GM18951 (cell line): ENCODE data around the gene QDPR.

Experiments
- POLR2A ChIP-seq: IDR thresholded peaks from 4 replicates; pipeline ENCODE4 v1.6.1; 2011; ENCODE audit warnings: mild to moderate bottlenecking; ENCODE audit not compliant: insufficient read length, insufficient read depth; ENCODE audit errors: extremely low read depth
- in situ Hi-C: fragments of 300-500 bp; cut with MboI; formaldehyde crosslinking; loops from one replicate; pipeline ENCODE4 v1.12.0; 2022; ENCODE audit warnings: low sequenced_read_pairs, mixed read lengths, inconsistent platforms; ENCODE audit not compliant: unreplicated experiment

Gene QDPR

GRCh38 chr4:17515445-17516407, 3.8 kb upstream of the QDPR start:
- in situ Hi-C loops, result no loop called here
- TF ChIP-seq POLR2A, result no peak

- no peak for TF ChIP-seq POLR2A
- in situ Hi-C loops, result no loop called here
Measured at GRCh38 chr4:17514865-17515264, 3.0 kb upstream of the QDPR start, which contains the start of gene CLRN2. CLRN2 (plus strand) TSS chr4:17515165; CDS start chr4:17515267, 102 bp downstream.

- no peak for TF ChIP-seq POLR2A
- in situ Hi-C loops, result no loop called here
Measured at GRCh38 chr4:17512973-17513665, 1.2 kb upstream of the QDPR start.

GRCh38 chr4:17511509-17511949, 361 bp downstream of the QDPR start:
- in situ Hi-C loops, result no loop called here
- TF ChIP-seq POLR2A, result no peak

GRCh38 chr4:17511051-17511450, 839 bp downstream of the QDPR start:
- no peak for TF ChIP-seq POLR2A
- in situ Hi-C loops, result no loop called here

GRCh38 chr4:17510582-17510981, 1.3 kb downstream of the QDPR start:
- no peak for TF ChIP-seq POLR2A
- in situ Hi-C loops, result no loop called here

GRCh38 chr4:17504081-17504480, 7.8 kb downstream of the QDPR start:
- TF ChIP-seq POLR2A, result no peak
- in situ Hi-C loops, result no loop called here

- no peak for TF ChIP-seq POLR2A
Measured at GRCh38 chr4:17502756-17503155, 9.1 kb downstream of the QDPR start.

GRCh38 chr4:17500574-17500973, 11.3 kb downstream of the QDPR start:
- in situ Hi-C loops, result no loop called here
- no peak for TF ChIP-seq POLR2A

More at GRCh38 chr4:17502756-17503155, 9.1 kb downstream of the QDPR start:
- in situ Hi-C loops, result no loop called here

GRCh38 chr4:17497890-17498523, 13.9 kb downstream of the QDPR start:
- TF ChIP-seq POLR2A, result no peak
- in situ Hi-C loops, result no loop called here

GRCh38 chr4:17494258-17495190, 17.4 kb downstream of the QDPR start:
- no peak for TF ChIP-seq POLR2A
- in situ Hi-C loops, result no loop called here

GRCh38 chr4:17493619-17494018, 18.3 kb downstream of the QDPR start:
- no peak for TF ChIP-seq POLR2A
- in situ Hi-C loops, result no loop called here
